Upper lobe of left lung (tissue), 6 donors: ENCODE data around the gene PRX. TPM values are rescaled to one million over a fixed set of nuclear protein-coding genes. Genes with fewer than 3 reads are reported as not detected.

Experiments
- ATAC-seq, 2 donors: fragments of 200-7000 bp; cut with Tn5 transposase; one replicate each; pipeline ENCODE4 v1.9.1; 2022; ENCODE audit warnings: mild to moderate bottlenecking in 2 of 2, moderate library complexity in 2 of 2; ENCODE audit not compliant: low FRiP score in 2 of 2
- DNase-seq, 2 donors: peaks; one replicate each; pipeline ENCODE4 v3.0.0-alpha.2; 2019 to 2020
- H3K27ac ChIP-seq, 4 donors: fragments of 200-600 bp; sonication (generic); one replicate each; pipeline ENCODE4 v1.5.1; 2016 to 2019
- H3K27me3 ChIP-seq, 4 donors: fragments of 200-600 bp; sonication (generic); one replicate each; pipeline ENCODE4 v1.5.1; 2017 to 2019
- H3K36me3 ChIP-seq, 4 donors: fragments of 200-600 bp; sonication (generic); one replicate each; pipeline ENCODE4 v1.5.1; 2016 to 2019
- H3K4me1 ChIP-seq, 4 donors: fragments of 200-600 bp; sonication (generic); one replicate each; pipeline ENCODE4 v1.5.1; 2018 to 2019
- H3K4me3 ChIP-seq, 4 donors: fragments of 200-600 bp; sonication (generic); one replicate each; pipeline ENCODE4 v1.5.1; 2017 to 2019; ENCODE audit warnings: mild to moderate bottlenecking in 2 of 4, moderate library complexity in 1 of 4
- H3K9me3 ChIP-seq, 4 donors: fragments of 200-600 bp; sonication (generic); one replicate each; pipeline ENCODE4 v1.5.1; 2018 to 2019
- CTCF ChIP-seq, 6 experiments: fragments of 450-650 bp in 4 of 6; fragments of 200-600 bp in 2 of 6; sonication (generic) in 2 of 6; IDR thresholded peaks; one replicate each; pipeline ENCODE4 v1.5.1; 2016 to 2019; ENCODE audit warnings: antibody characterized with exemption in 6 of 6
- EP300 ChIP-seq, 4 donors: sonication (generic); formaldehyde crosslinking; IDR thresholded peaks; one replicate each; pipeline ENCODE4 v1.5.1; 2017; ENCODE audit warnings: antibody characterized with exemption in 4 of 4, control low read depth in 2 of 4
- POLR2A ChIP-seq, 4 donors: fragments of 450-650 bp; IDR thresholded peaks; one replicate each; pipeline ENCODE4 v1.5.1; 2016 to 2017; ENCODE audit warnings: antibody characterized with exemption in 4 of 4, mild to moderate bottlenecking in 2 of 4
- POLR2AphosphoS5 ChIP-seq, 2 donors: sonication (generic); formaldehyde crosslinking; IDR thresholded peaks; one replicate each; pipeline ENCODE4 v1.5.1; 2017; ENCODE audit warnings: antibody characterized with exemption in 2 of 2
- WGBS, 2 donors: methylation state at CpG; one replicate each; pipeline ENCODE4 v1.1.5; 2017 to 2018; 5-methylcytosine and 5-hydroxymethylcytosine counted together
- total RNA-seq, 6 donors: library from RNA; depleted of rRNA in 4 of 6; stranded (reverse); fragments of >200 nt in 4 of 6; gene quantifications; one replicate each; pipeline versions ENCODE4 v1.1.0 to v1.2.1, GENCODE V29; 2016 to 2021
- donor health status: DM: no; HTN: no; CAD: no; lungs with moderate emphysema.
- donor health status: DM: no; HTN: yes; CAD: no; lungs with severe emphysema.

The PRX gene
- total RNA-seq, 6 donors from 2014 or later = 30.1 to 146 (median 51.5) TPM

DNA sequence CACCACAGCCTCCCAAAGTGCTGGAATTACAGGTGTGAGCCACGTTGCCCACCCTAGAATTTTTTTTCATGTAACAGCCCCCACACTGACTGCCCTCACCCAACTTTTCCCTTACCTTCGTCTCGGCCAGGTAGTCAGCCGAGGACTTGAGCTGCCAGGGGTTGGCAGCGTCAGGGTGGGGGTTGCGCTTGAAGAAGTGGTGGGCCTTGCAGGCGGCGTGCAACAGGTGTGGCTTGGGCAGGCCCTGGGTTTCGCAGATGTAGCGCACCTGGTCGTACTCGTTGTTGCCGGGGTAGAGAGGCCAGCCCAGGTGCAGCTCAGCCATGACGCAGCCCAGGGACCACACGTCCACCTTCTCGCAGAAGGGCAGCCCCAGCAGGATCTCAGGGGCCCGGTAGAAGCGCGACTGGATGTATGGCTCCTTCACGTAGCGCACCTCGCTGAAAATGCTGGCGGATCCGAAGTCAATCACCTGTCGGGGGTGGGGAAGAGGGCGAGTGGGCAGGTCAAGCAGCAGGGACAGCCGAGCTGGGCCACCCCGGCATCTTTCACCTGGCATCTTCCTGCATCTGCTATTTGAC lies 29.4 kb downstream of the PRX start:
- 85 to 91% methylated on average over 28 of the region's 28 CpGs for WGBS, 2 donors
- TF ChIP-seq CTCF (IDR thresholded peaks at IDR 0.05) (no peak), EP300 (IDR thresholded peaks at IDR 0.05) (no peak), POLR2A (IDR thresholded peaks at IDR 0.05) (no peak), POLR2AphosphoS5 (IDR thresholded peaks at IDR 0.05) (no peak)
- peaks cover 0 to 16% (median 7%) of the 10 kb centered on the region in 4 donors for H3K36me3 ChIP-seq
- H3K27ac ChIP-seq = no peak overlapping the region
- DNase-seq = peak in 1 of 2 donors; percentile 41
- ATAC-seq = no peak
- no peaks in the 10 kb centered on the region for H3K4me1 ChIP-seq
- no peaks in the 10 kb centered on the region for H3K9me3 ChIP-seq
- no peak overlapping the region for H3K4me3 ChIP-seq
- H3K27me3 ChIP-seq = no peaks in the 10 kb centered on the region

DNA sequence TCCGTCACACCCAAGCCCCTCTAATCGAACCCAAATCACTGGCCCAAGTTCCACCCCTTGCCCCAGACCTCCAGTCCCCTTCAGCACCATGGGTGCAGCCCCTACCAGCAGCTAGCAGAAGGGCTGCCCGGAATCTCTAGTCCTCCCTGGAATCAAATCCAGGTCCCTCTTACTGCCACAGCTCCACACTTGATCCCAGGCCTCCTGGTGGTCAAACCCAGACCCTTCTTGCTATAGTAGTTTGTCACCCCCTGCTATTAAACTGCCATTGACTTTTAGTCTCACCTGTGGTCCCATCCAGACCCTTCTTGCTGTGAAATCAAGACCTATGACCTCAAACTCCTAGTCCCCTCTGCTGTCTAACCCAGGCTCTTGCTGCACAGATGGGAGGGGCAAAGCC lies 31.9 kb downstream of the PRX start:
- no peaks in the 10 kb centered on the region for H3K4me1 ChIP-seq
- no peak for DNase-seq
- H3K36me3 ChIP-seq = peaks cover 4 to 37% (median 26%) of the 10 kb centered on the region in 4 donors
- no peaks in the 10 kb centered on the region for H3K9me3 ChIP-seq
- TF ChIP-seq POLR2A (IDR thresholded peaks at IDR 0.05) = no peak
- no peak for TF ChIP-seq EP300 (IDR thresholded peaks at IDR 0.05)
- no peak for TF ChIP-seq CTCF (IDR thresholded peaks at IDR 0.05)
- no peak for TF ChIP-seq POLR2AphosphoS5 (IDR thresholded peaks at IDR 0.05)
- H3K27ac ChIP-seq = no peak overlapping the region
- no peak for ATAC-seq
- WGBS, 2 donors = 87% methylated on average over 3 of the region's 3 CpGs; no CpG with 5 or more reads in 1 of the 2 donors
- H3K27me3 ChIP-seq = no peaks in the 10 kb centered on the region
- H3K4me3 ChIP-seq = no peak overlapping the region

GRCh38 chr19:40380199-40381037 lies 32.8 kb downstream of the PRX start:
- Histone ChIP-seq H3K27me3 (no peaks in the 10 kb centered on the region), H3K4me3 (no peak overlapping the region), H3K9me3 (no peaks in the 10 kb centered on the region), H3K36me3 (peaks cover 5 to 46% (median 30%) of the 10 kb centered on the region in 4 donors), H3K4me1 (no peaks in the 10 kb centered on the region), H3K27ac (no peak overlapping the region)
- 89 to 90% methylated on average over 19 to 33 of the region's 37 CpGs for WGBS, 2 donors
- ATAC-seq (no peak), DNase-seq (peak in 1 of 2 donors; percentile 78)
- no peak for TF ChIP-seq CTCF (IDR thresholded peaks at IDR 0.05)
- no peak for TF ChIP-seq POLR2AphosphoS5 (IDR thresholded peaks at IDR 0.05)
- TF ChIP-seq POLR2A (IDR thresholded peaks at IDR 0.05) = no peak
- TF ChIP-seq EP300 (IDR thresholded peaks at IDR 0.05) = no peak

GRCh38 chr19:40379446-40380198 lies 33.6 kb downstream of the PRX start:
- Histone ChIP-seq H3K36me3 (peaks cover 8 to 54% (median 37%) of the 10 kb centered on the region in 4 donors), H3K4me3 (no peak overlapping the region), H3K27ac (no peak overlapping the region), H3K27me3 (no peaks in the 10 kb centered on the region), H3K9me3 (no peaks in the 10 kb centered on the region), H3K4me1 (no peaks in the 10 kb centered on the region)
- no peak for TF ChIP-seq POLR2A (IDR thresholded peaks at IDR 0.05)
- no peak for TF ChIP-seq POLR2AphosphoS5 (IDR thresholded peaks at IDR 0.05)
- TF ChIP-seq EP300 (IDR thresholded peaks at IDR 0.05) = no peak
- TF ChIP-seq CTCF (IDR thresholded peaks at IDR 0.05) = no peak
- ATAC-seq (no peak), DNase-seq (no peak)
- WGBS, 2 donors = 86 to 89% methylated on average over 7 to 11 of the region's 11 CpGs
